Gastroesophageal sphincter (tissue), 4 donors: ENCODE data around the gene CHKB. TPM values are rescaled to one million over a fixed set of nuclear protein-coding genes. Genes with fewer than 3 reads are reported as not detected.

Experiments
- ATAC-seq: fragments of 150-250 bp; one replicate; pipeline ENCODE4 v1.9.1; 2016; ENCODE audit warnings: mild to moderate bottlenecking, moderate library complexity
- H3K27ac ChIP-seq, 4 donors: fragments of 200-600 bp; sonication (generic) in 3 of 4; 1 replicate in 3 of 4; 2 replicates in 1 of 4; pipeline ENCODE4 v1.5.1; 2016 to 2019
- H3K27me3 ChIP-seq: fragments of 200-600 bp; sonication (generic); one replicate; pipeline ENCODE4 v1.5.1; 2019
- H3K36me3 ChIP-seq, 2 donors: fragments of 200-600 bp; sonication (generic); one replicate each; pipeline ENCODE4 v1.5.1; 2019; ENCODE audit warnings: control low read depth in 1 of 2
- H3K4me1 ChIP-seq, 3 donors: fragments of 200-600 bp; sonication (generic); 1 replicate in 2 of 3; 2 replicates in 1 of 3; pipeline ENCODE4 v1.5.1; 2016 to 2019; ENCODE audit warnings: control low read depth in 2 of 3
- H3K4me3 ChIP-seq, 2 donors: fragments of 200-600 bp; sonication (generic); one replicate each; pipeline ENCODE4 v1.5.1; 2019; ENCODE audit warnings: mild to moderate bottlenecking in 1 of 2, moderate library complexity in 1 of 2
- H3K9me3 ChIP-seq, 3 donors: fragments of 200-600 bp; sonication (generic); one replicate each; pipeline ENCODE4 v1.5.1; 2017 to 2019; ENCODE audit warnings: control low read depth in 2 of 3
- EP300 ChIP-seq: sonication (generic); formaldehyde crosslinking; IDR thresholded peaks from one replicate; pipeline ENCODE4 v1.6.1; 2017; ENCODE audit warnings: antibody characterized with exemption, mild to moderate bottlenecking
- POLR2A ChIP-seq, 2 donors: fragments of 450-650 bp; IDR thresholded peaks; one replicate each; pipeline ENCODE4 v1.6.1; 2017; ENCODE audit warnings: antibody characterized with exemption in 2 of 2, mild to moderate bottlenecking in 2 of 2, moderate library complexity in 1 of 2
- POLR2AphosphoS5 ChIP-seq: sonication (generic); formaldehyde crosslinking; IDR thresholded peaks from one replicate; pipeline ENCODE4 v1.6.1; 2017; ENCODE audit warnings: antibody characterized with exemption
- WGBS, 2 donors: methylation state at CpG; one replicate each; pipeline ENCODE4 v1.1.5; 2018; ENCODE audit warnings: low coverage in 1 of 2; 5-methylcytosine and 5-hydroxymethylcytosine counted together
- total RNA-seq, 4 donors: library from RNA; depleted of rRNA; stranded (reverse); fragments of >200 nt; gene quantifications; one replicate each; pipeline ENCODE4 v1.1.0, GENCODE V29; 2016
- TF ChIP-seq, protein P1 (sequence below), 4 experiments: fragments of 200-600 bp in 2 of 4; fragments of 450-650 bp in 2 of 4; sonication (generic) in 1 of 4; IDR thresholded peaks; one replicate each; pipeline ENCODE4 v1.5.1; 2017 to 2019; ENCODE audit warnings: antibody characterized with exemption in 4 of 4, mild to moderate bottlenecking in 2 of 4, moderate library complexity in 2 of 4

CHKB gene
- total RNA-seq, 4 donors from 2014 or later, result 16.6 to 39.8 (median 33.1) TPM

DNA sequence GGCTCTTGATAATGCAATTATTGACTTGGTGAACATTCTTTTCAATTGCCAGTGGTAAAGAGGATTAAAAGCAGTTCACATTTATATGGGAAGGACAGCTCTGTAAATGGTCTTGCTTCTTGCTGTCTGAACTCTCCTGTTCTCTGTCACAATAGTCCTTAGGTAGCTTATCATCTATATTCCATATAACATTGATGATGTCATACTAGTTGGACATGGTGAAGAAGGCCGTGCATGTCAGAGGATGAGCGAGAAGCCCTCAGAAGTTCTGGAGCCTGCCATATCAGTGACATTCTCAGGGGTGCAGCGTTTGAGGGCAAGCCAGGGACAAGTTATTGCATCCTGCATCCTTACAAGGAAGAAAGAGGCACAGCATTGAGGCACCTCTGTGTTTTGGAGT is 2.6 kb upstream of the CHKB start:
- no peaks in the 10 kb centered on the region for H3K27me3 ChIP-seq
- peaks cover 0 to 2% of the 10 kb centered on the region in 2 donors for H3K36me3 ChIP-seq
- no peaks in the 10 kb centered on the region for H3K9me3 ChIP-seq
- H3K27ac ChIP-seq, result no peak overlapping the region
- 82 to 96% methylated on average over 2 to 3 of the region's 3 CpGs for WGBS, 2 donors
- TF ChIP-seq, protein P1, sequence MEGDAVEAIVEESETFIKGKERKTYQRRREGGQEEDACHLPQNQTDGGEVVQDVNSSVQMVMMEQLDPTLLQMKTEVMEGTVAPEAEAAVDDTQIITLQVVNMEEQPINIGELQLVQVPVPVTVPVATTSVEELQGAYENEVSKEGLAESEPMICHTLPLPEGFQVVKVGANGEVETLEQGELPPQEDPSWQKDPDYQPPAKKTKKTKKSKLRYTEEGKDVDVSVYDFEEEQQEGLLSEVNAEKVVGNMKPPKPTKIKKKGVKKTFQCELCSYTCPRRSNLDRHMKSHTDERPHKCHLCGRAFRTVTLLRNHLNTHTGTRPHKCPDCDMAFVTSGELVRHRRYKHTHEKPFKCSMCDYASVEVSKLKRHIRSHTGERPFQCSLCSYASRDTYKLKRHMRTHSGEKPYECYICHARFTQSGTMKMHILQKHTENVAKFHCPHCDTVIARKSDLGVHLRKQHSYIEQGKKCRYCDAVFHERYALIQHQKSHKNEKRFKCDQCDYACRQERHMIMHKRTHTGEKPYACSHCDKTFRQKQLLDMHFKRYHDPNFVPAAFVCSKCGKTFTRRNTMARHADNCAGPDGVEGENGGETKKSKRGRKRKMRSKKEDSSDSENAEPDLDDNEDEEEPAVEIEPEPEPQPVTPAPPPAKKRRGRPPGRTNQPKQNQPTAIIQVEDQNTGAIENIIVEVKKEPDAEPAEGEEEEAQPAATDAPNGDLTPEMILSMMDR (IDR thresholded peaks at IDR 0.05), result no peak
- TF ChIP-seq POLR2AphosphoS5 (no peak), EP300 (no peak), POLR2A (IDR thresholded peaks at IDR 0.05) (no peak)
- no peak for ATAC-seq
- no peak overlapping the region for H3K4me3 ChIP-seq
- peaks cover 0 to 21% (median 14%) of the 10 kb centered on the region in 3 donors for H3K4me1 ChIP-seq

DNA sequence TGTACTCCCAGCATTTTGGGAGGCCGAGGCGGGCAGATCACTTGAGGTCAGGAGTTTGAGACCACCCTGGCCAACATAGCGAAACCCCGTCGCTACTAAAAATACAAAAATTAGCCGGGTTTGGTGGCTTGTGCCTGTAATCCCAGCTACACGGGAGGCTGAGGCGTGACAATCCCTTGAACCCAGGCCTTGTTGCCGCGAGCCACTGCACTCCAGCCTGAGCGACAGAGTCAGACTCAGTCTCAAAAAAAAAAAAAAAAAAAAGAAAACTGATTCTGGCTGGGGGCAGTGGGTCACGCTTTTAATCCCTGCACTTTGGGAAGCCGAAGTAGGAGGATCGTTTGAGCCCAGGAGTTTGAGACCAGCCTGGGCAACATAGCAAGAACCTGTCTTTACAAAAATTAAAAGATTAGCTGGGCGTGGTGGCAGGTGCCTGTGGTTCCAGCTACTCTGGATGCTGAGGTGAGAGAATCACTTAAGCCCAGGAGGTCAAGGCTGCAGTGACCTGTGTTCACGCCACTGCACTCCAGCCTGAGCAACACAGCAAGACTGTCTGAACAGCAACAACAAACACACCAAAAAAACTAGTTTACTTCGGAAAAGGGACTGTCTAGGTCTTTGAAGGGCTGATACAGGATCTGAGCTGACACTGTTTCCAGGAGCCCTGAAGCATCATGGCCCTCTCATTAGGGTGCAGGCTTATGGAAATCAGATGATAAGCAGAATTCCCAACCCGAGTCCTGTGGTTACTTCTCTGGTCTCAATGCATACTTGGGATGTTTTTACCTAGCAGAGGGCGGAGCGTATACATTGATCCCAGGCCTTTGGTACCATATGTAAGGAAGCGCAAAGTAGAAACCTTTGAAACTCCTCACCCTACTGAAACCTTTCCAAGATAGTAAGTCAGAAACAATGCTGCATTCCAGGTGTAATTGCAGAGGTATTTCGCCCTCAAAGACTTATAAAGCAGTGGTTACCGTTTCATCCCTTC is 1.8 kb upstream of the CHKB start:
- TF ChIP-seq POLR2A (IDR thresholded peaks at IDR 0.05), result no peak
- no peak for TF ChIP-seq POLR2AphosphoS5
- TF ChIP-seq, protein P1 (IDR thresholded peaks at IDR 0.05), result no peak
- TF ChIP-seq EP300, result no peak
- H3K27me3 ChIP-seq, result no peaks in the 10 kb centered on the region
- no peaks in the 10 kb centered on the region for H3K9me3 ChIP-seq
- H3K4me1 ChIP-seq, result peaks cover 0 to 25% (median 14%) of the 10 kb centered on the region in 3 donors
- H3K27ac ChIP-seq, result no peak overlapping the region
- no peak overlapping the region for H3K4me3 ChIP-seq
- 87 to 94% methylated on average over 5 to 14 of the region's 23 CpGs for WGBS, 2 donors
- no peak for ATAC-seq
- H3K36me3 ChIP-seq, result peaks cover 0 to 8% of the 10 kb centered on the region in 2 donors

DNA sequence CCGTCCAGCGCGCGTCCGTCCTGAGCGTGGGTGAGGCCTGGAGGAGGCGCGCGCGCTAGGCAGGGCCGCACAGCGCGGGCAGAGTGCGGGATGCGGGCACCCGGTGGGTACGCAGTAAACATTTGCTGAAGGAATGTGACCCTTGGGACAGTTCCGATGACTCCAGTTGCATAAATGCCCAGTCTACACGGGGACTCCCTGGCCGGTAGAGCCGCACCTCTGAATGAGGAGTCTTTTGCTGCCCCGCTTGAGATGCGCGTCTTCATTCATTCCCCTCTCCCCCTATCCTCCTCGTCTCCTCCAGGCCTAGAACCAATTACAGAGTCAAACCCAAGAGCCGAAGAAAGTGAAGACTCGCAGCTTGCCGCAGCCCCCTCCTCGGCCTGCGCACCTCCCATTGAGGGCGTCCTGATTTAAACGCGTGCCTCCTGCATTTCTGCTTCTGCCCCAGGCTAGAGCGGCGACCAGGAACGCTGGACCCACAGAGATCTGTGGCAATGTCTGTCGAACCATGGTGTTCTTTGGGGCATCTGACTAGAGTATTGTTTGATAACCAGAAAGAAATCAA is 729 bp upstream of the CHKB start:
- 15% methylated on average over 12 of the region's 37 CpGs; no CpG with 5 or more reads in 1 of the 2 donors for WGBS, 2 donors
- Histone ChIP-seq H3K27me3 (no peaks in the 10 kb centered on the region), H3K9me3 (no peaks in the 10 kb centered on the region), H3K36me3 (peaks cover 0 to 8% of the 10 kb centered on the region in 2 donors), H3K27ac (peak overlapping the region; percentile 1 to 100 (median 98)), H3K4me3 (peak overlapping the region; percentile 55 to 96), H3K4me1 (peaks cover 0 to 35% (median 24%) of the 10 kb centered on the region in 3 donors)
- ATAC-seq, result peak; percentile 38
- TF ChIP-seq, protein P1 (IDR thresholded peaks at IDR 0.05), result peak in 1 of 4 experiments; percentile 25
- TF ChIP-seq POLR2A (IDR thresholded peaks at IDR 0.05), result no peak

DNA sequence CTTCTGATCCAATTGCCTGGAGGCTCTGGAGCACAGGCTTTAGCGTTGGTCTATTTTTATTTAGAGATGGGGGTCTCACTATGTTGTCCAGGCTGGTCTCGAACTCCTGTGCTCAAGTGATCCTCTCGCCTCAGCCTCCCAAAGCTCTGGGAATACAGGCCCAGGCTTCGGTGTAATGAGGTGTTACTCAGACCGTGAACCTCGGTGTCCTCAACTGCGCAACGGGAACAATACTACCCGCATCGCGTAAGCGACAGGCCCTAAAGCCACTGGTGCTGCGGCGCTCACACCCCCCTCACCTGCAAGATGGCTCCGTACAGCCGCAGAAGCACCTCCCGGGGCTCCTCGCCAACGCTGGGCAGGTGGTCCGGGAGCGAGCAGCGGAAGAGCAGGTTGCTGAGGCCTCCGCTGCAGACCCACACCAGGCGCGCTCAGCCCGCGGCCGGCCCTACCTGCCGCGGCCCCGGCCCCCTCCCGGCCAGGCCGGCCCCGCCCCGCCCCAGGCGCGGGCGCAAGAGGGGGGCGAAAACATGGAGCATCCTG is 628 bp downstream of the CHKB start:
- peaks cover 4% of the 10 kb centered on the region for H3K27me3 ChIP-seq
- WGBS, 2 donors, result 20 to 40% methylated on average over 1 to 2 of the region's 39 CpGs
- ATAC-seq, result no peak
- TF ChIP-seq EP300, result no peak
- TF ChIP-seq POLR2AphosphoS5, result no peak
- TF ChIP-seq, protein P1 (IDR thresholded peaks at IDR 0.05), result no peak
- no peak for TF ChIP-seq POLR2A (IDR thresholded peaks at IDR 0.05)
- H3K4me3 ChIP-seq, result peak overlapping the region; percentile 51 to 96
- H3K27ac ChIP-seq, result peak overlapping the region; percentile 81 to 100 (median 98)
- H3K9me3 ChIP-seq, result no peaks in the 10 kb centered on the region
- H3K4me1 ChIP-seq, result peaks cover 0 to 49% (median 29%) of the 10 kb centered on the region in 3 donors
- peaks cover 0 to 8% of the 10 kb centered on the region in 2 donors for H3K36me3 ChIP-seq
